ENCODE measurements around the gene SFTPA2.
"Not testable (repeated sequence)": the region's sequence is repeated elsewhere in the genome, so short reads cannot be mapped to it uniquely, and the experiment has no call there.

The SFTPA2 gene

GRCh38 chr10:79559726-79560125 lies 481 bp downstream of the SFTPA2 start:
- DNase-seq (ENCODE audit: low spot score): no peak

GRCh38 chr10:79556961-79557360 lies 3.2 kb downstream of the SFTPA2 start:
- DNase-seq (ENCODE audit: low spot score): not testable (repeated sequence)

GRCh38 chr10:79555354-79556309 lies 4.6 kb downstream of the SFTPA2 start:
- no peak for DNase-seq (ENCODE audit: low spot score)

GRCh38 chr10:79552143-79552542 lies 8.1 kb downstream of the SFTPA2 start:
- DNase-seq (ENCODE audit: low spot score): no peak

- no peak for DNase-seq (ENCODE audit: low spot score)
Measured at GRCh38 chr10:79547973-79548372, 12.2 kb downstream of the SFTPA2 start.

GRCh38 chr10:79547128-79547527 lies 13.1 kb downstream of the SFTPA2 start:
- not testable (repeated sequence) for DNase-seq (ENCODE audit: low spot score)

GRCh38 chr10:79544926-79545659 lies 15.1 kb downstream of the SFTPA2 start:
- DNase-seq (ENCODE audit: low spot score): not testable (repeated sequence)

GRCh38 chr10:79544408-79544807 lies 15.8 kb downstream of the SFTPA2 start:
- DNase-seq (ENCODE audit: low spot score): not testable (repeated sequence)

- DNase-seq (ENCODE audit: low spot score): no peak
Measured at GRCh38 chr10:79542626-79543025, 17.6 kb downstream of the SFTPA2 start.

GRCh38 chr10:79540930-79541329 lies 19.3 kb downstream of the SFTPA2 start:
- DNase-seq (ENCODE audit: low spot score): not testable (repeated sequence)

- DNase-seq (ENCODE audit: low spot score): not testable (repeated sequence)
Measured at GRCh38 chr10:79538311-79538710, 21.9 kb downstream of the SFTPA2 start.

GRCh38 chr10:79533903-79534175 lies 26.4 kb downstream of the SFTPA2 start:
- DNase-seq (ENCODE audit: low spot score): not testable (repeated sequence)

- not testable (repeated sequence) for DNase-seq (ENCODE audit: low spot score)
Measured at GRCh38 chr10:79533142-79533902, 26.9 kb downstream of the SFTPA2 start.

GRCh38 chr10:79528261-79528660 lies 31.9 kb downstream of the SFTPA2 start:
- not testable (repeated sequence) for DNase-seq (ENCODE audit: low spot score)

- not testable (repeated sequence) for DNase-seq (ENCODE audit: low spot score)
Measured at GRCh38 chr10:79525049-79525710, 35.0 kb downstream of the SFTPA2 start.

GRCh38 chr10:79523157-79523853 lies 36.9 kb downstream of the SFTPA2 start:
- not testable (repeated sequence) for DNase-seq (ENCODE audit: low spot score)

- DNase-seq (ENCODE audit: low spot score): not testable (repeated sequence)
Measured at GRCh38 chr10:79522464-79522863, 37.7 kb downstream of the SFTPA2 start.

- not testable (repeated sequence) for DNase-seq (ENCODE audit: low spot score)
Measured at GRCh38 chr10:79521751-79522150, 38.5 kb downstream of the SFTPA2 start.

- DNase-seq (ENCODE audit: low spot score): not testable (repeated sequence)
Measured at GRCh38 chr10:79517567-79517966, 42.6 kb downstream of the SFTPA2 start.

- DNase-seq (ENCODE audit: low spot score): not testable (repeated sequence)
Measured at GRCh38 chr10:79516532-79517205, 43.5 kb downstream of the SFTPA2 start.
